ENCODE results near the gene DIP2B.

GRCh38 chr12:50458606-50459005 is 46.2 kb upstream of the DIP2B start:
- TF ChIP-seq CTCF (IDR thresholded peaks at IDR 0.05) (no peak), POLR2A (IDR thresholded peaks at IDR 0.05) (no peak), EP300 (IDR thresholded peaks at IDR 0.05) (no peak)

Data from ovary (tissue), 3 donors.